ENCODE measurements around the gene KDELR3.

Gene KDELR3

GRCh38 chr22:38484244-38484643, 16.3 kb downstream of the KDELR3 start:
- DNase-seq (ENCODE audit: low spot score), result no peak

- DNase-seq (ENCODE audit: low spot score), result no peak
These were observed 17.9 kb downstream of the KDELR3 start for GRCh38 chr22:38485783-38486182.

GRCh38 chr22:38487946-38488345, 20.1 kb downstream of the KDELR3 start:
- DNase-seq (ENCODE audit: low spot score), result no peak

DNA sequence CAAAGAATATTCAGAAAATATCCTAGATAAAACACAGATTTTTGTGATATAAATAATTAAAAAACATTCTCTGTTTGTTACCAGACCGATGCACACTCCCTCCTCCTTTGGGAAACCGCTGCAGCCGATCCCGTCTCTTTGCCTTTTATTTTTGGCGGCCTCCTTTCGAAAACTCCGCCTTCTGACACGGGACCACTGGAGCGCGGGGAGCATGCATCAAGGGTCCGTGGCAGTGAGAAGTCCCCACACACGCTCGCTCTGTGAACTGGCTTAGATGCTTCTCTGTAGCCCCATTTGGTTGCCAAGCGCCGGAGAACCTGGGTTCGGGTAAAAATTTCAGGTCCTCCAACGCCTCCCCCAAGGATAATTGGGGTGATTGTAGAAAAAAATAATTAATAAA, 21.2 kb downstream of the KDELR3 start:
- no peak for DNase-seq (ENCODE audit: low spot score)

DNA sequence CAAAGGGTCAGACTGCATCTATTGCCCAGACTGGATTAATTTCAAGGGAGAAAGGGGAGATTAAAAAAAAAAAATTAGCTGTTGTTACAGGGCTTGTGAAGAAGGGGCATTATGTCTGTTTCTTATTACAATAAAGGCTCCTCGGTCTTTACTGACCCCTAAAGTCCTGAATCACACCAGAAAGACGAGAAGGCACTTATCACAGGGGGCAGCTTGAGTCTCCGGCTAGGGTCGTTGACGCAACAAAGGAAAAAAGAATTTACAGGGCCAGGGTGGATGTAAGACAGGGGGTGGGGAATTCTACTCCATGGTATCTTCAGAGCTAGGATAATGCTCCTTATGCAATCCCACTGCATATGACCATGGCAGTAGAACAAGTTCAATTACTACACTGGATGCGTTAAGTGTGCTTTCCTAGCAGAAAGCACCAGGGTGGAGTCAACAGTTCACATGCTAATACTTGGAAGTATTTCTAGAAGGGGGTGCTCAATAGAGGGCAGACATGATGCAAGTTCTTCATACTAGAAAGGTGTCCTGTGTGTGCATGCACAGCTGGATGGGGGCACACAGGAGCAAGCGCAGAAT, 21.8 kb downstream of the KDELR3 start:
- no peak for DNase-seq (ENCODE audit: low spot score)

DNA sequence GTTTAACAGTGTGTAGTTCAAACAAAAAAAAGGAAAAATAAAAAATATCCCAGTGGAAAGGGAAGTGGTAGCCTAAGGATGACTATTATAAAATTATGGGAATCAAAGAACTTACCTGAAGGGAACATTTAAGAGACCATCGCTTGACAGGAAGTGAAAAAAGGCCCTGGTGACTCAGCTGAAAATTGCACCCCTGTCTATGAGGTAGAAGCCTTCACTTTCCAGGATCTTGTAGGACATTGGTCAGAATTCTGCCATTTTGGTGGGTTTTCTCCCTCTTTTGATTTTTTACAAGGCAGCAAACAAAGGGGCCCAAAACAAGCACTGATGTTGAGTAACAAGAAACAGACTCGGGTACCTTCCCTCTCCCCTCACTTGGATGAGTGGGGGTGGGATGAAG, 22.6 kb downstream of the KDELR3 start:
- DNase-seq (ENCODE audit: low spot score), result no peak

DNA sequence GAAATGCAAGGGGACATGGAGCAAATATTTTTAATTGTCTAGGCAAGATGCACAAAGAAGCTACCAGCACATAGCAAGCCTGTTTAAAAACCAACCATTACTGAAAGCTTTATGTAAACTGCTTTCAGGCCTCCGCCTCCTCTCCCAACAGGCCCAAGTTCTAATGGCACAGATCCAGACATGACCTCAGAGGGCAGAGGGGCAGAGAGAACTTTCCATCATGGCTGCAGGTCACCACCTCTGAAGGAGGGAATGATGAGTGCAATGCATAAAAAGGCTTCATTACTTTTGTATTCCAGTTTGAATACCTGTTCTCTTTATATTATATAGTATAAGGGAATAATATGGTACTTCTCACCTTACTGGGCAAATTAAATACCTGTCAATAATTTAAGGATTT, 23.0 kb downstream of the KDELR3 start:
- DNase-seq (ENCODE audit: low spot score), result no peak

GRCh38 chr22:38491707-38492348, 23.9 kb downstream of the KDELR3 start:
- DNase-seq (ENCODE audit: low spot score), result no peak

DNA sequence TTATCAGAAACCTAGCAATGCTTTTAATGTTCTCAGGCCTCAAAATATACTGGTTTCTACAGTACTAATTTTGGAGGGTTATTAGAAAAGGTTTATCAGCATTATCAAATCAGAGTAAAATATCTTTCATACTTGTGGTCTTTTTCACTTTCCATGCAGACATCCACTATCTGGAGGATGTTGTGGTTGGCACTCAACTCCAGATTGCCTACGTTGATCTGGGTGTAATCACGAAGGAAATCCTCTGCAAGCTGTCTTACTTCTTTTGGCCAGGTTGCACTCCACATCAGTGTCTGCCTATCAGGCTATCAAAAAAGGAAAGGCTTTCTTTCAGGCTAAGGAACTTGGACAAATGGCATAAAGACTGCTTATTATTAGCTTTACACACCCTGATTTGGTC, 26.6 kb downstream of the KDELR3 start:
- no peak for DNase-seq (ENCODE audit: low spot score)

DNA sequence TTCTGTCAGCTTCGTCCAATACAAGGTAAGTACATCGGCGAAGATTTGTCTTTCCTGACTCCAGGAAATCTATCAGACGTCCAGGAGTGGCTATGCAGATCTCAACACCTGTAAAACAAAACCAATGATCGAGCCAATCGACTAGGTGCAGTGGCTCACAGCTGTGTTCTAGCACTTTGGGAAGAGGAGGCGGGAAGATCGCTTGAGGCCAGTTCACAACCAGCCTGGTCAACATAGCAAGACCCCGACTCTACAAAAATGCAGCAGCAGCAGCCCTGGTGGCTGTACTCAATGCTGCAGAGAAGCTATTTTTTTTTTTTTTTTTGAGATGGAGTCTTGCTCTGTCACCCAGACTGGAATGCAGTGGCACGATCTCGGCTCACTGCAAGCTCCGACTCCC, 27.0 kb downstream of the KDELR3 start:
- no peak for DNase-seq (ENCODE audit: low spot score)

DNA sequence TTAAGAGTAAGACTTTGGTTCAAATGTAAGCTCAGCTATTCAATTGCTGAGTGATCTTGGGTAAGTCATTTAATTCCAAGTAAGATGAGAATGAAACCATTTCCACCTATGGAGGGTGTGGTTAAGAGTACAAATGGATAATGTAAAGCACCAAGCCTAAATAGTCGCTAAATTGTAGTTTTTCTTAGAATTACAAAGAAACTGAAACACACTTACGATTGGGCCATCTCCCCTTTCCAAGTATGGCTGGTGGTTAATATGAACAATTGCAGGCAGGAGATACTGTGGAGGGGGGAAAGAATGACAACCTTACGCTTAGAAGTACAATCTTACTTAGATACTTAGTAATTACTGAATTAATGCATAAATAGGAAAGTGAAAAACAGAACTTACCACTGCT, 30.0 kb downstream of the KDELR3 start:
- DNase-seq (ENCODE audit: low spot score), result no peak

- DNase-seq (ENCODE audit: low spot score), result no peak
These were observed 34.1 kb downstream of the KDELR3 start for GRCh38 chr22:38501797-38502672.

- DNase-seq (ENCODE audit: low spot score), result no peak
These were observed 35.1 kb downstream of the KDELR3 start for GRCh38 chr22:38503021-38503420.

DNA sequence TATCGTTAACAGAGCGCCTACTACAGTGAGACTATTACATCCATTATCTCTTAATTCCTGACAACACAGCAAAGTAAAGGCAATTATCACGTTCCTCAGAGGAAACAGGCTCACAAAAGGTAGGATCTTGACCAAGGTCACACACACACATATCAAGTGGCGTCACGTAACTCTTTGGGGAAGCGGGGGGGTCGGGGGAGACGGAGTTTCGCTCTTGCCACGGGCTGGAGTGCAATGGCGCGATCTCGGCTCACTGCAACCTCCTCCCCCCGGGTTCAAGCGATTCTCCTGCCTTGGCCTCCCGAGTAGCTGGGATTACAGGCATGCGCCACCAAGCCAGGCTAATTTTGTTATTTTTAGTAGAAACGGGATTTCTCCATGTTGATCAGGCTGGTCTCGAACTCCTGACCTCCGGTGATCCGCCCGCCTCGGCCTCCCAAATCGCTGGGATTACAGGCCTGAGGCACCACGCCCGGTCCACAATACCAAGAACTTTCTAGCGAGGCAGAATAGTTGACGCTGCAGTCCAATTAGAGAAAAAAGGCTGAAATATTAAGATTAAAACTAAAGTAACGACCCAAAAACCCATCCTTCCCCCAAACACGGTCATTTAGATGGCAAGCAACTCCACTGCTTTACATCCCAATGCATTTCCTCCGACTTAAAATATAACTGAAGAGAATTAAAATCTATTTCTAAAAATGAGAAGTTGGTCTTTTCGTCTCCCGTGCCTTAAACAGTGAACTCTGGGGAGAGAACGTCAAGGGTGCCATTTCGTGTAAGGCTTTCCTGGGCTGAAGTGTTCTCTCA, 37.0 kb downstream of the KDELR3 start:
- DNase-seq (ENCODE audit: low spot score), result peak; percentile 17

- DNase-seq (ENCODE audit: low spot score), result peak; percentile 56
These were observed 37.7 kb downstream of the KDELR3 start for GRCh38 chr22:38505541-38506117.

DNA sequence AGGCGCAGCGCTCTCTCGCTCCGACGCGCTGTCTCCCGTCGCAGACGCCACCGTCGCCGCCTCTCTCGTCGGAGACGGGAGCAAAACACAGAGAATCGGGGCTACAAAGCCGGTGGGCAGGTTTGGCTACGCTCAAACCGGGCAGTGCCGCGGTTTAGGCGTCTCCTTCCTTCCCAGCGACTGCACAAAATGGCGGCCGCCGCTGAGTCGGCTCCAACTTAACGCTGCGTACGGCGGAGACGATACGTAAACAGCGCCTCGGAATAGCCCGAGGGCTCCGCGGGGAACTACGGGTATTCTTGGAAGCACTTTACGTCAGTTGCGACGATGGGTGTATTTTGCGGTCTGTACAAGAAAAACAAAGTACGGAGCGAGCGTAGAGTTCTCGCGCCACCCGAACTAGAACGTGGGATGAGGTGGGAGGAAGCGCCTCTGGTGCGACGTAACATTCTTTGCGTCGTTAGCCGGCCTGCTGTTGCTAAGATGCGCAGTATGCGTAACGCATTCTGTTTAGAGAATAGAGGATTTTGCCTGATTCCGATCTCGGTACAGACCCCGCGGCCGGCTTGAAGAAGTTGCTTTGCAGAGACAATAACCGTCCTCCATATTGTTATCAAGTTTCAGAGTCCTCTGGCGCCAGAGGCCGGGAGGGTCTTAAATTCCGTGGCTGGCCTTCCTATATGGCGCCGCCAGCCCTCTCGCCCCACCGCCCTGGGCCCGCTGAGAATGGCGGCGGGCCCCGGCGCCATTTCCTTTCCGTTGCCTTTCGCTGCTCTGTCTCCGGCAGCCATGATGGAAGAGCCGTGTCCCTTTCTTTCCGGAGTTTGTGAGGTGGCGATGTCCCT, 38.4 kb downstream of the KDELR3 start, which contains the start of gene DDX17:
Gene DDX17 (minus strand): TSS at position 194 of the 845 bp plus-strand sequence.
- DNase-seq (ENCODE audit: low spot score), result peak; percentile 91

DNA sequence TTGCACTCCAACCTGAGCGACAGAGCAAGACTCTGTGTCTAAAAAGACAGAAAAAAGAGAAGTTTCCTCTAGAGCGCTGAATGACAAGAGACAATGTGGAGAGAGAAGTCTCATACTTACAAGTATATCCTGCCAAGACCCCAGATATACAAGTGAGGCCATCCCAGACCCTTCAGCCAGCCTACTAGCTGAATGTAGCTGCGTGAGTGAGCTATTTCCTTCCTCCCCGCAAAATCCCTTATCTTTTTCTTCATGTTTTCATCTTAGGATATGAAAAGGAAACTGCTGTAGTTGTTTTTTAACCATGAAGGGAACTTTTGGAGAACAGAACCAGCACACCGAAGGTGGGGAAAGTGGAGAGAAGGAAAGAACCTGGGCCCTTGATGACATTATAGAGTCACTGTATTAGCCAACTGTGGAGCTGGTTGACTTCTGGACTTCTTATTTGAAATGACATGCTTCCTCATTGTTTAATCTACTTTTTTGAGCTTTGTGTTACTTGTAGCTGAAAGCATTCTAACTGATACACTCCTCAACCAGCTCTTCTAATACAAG, 42.6 kb downstream of the KDELR3 start:
- no peak for DNase-seq (ENCODE audit: low spot score)

DNA sequence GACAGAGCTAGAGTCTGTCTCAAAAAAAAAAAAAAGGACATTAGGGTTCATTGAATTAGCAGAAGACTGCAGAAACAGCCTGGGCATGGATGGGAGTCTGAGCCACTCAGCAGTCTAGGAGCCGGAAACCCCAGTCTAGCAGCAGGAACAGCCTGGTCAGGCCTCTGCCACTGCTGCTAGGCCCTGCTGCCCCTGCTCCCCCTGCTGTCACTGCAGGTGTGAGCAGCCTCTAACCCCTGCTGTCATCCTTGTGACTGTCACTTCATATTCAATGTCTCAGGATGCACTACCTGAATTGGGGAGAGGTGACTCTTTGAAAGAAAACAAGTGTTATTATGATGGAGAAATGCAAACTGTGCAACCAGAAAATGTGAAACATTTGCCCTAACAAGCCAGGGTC, 45.2 kb downstream of the KDELR3 start:
- DNase-seq (ENCODE audit: low spot score), result peak; percentile 82

DNA sequence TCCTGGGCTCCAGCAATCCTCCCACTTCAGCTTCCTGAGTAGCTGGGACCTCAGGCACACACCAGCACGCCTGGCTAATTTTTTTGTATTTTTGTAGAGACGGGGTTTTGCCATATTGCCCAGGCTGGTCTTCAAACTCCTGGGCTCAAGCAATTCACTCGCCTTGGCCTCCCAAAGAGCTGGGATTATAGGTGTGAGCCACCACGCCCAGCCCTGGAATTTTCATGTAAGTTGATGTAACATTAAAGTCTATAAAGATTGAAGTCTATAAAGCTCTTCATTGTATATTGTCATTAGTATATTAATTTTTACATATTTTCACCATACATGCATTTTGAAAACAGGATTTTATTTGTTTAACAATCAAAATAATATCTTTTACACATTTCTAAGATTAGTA, 50.7 kb downstream of the KDELR3 start:
- DNase-seq (ENCODE audit: low spot score), result no peak

- DNase-seq (ENCODE audit: low spot score), result no peak
These were observed 51.8 kb downstream of the KDELR3 start for GRCh38 chr22:38519453-38520250.
